ENCODE results near the gene SRGN.

Gene SRGN

DNA sequence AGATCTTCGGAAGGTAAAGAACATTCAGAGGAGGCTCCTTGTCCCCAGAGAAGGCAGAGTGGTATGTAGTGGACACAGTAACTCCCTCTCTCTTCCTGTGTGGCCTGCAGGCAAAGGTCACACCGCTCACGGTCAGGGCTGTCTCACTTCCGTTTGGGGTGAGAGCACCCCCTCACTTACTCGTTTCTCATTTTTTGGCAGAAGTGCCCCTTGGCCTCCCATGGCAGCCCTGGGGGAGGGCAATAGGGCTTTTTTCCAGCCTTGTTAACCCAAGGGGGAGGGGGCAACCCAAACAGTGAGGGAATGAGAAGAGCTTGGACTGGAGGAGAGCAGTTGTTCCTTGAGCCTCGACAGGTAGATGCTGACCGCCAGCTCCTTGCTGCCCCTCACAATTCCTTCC is 31.8 kb upstream of the SRGN start:
- TF ChIP-seq, protein P1, sequence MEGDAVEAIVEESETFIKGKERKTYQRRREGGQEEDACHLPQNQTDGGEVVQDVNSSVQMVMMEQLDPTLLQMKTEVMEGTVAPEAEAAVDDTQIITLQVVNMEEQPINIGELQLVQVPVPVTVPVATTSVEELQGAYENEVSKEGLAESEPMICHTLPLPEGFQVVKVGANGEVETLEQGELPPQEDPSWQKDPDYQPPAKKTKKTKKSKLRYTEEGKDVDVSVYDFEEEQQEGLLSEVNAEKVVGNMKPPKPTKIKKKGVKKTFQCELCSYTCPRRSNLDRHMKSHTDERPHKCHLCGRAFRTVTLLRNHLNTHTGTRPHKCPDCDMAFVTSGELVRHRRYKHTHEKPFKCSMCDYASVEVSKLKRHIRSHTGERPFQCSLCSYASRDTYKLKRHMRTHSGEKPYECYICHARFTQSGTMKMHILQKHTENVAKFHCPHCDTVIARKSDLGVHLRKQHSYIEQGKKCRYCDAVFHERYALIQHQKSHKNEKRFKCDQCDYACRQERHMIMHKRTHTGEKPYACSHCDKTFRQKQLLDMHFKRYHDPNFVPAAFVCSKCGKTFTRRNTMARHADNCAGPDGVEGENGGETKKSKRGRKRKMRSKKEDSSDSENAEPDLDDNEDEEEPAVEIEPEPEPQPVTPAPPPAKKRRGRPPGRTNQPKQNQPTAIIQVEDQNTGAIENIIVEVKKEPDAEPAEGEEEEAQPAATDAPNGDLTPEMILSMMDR (conservative IDR thresholded peaks at IDR 0.05), result no peak
- no peak for TF ChIP-seq ZFX (IDR thresholded peaks at IDR 0.05)
- no peak overlapping the region for H3K27ac ChIP-seq

DNA sequence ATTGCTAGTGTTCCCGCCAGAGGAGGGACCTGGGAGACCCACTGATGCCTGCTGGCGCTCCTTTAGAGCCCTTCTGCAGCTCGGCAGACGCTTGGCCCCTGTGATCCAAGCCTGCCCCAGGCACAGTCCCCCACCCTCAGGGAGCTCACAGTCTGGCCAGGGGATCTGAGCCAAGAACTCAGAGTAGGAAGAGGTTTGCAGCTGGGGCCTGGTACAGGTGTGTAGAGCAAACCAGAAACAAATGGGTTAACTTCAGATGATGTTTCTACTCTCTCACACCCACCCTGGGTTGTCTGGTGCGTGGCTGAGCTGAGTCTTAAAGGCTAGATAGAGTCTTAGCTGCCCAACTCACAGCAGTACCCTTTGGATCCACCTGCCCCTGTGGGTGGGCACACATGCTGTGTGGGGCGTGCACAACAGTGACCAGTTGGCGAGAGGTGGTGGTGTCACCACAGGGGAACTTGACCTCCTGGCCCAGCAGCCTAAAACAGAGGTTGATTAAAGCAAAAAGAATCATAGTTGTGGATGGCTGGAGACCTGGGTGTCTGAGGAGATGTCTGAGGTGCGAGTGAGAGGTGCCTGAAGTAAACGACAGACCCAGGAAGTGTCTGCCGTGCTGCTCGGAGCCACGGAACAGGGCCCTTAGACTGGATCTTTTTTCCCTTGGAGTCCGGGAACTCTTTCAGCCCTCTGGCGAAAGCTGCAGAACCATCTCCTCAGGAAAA is 31.2 kb upstream of the SRGN start:
- TF ChIP-seq, protein P1 (conservative IDR thresholded peaks at IDR 0.05), result no peak
- TF ChIP-seq ZFX (IDR thresholded peaks at IDR 0.05), result no peak
- H3K27ac ChIP-seq, result no peak overlapping the region

DNA sequence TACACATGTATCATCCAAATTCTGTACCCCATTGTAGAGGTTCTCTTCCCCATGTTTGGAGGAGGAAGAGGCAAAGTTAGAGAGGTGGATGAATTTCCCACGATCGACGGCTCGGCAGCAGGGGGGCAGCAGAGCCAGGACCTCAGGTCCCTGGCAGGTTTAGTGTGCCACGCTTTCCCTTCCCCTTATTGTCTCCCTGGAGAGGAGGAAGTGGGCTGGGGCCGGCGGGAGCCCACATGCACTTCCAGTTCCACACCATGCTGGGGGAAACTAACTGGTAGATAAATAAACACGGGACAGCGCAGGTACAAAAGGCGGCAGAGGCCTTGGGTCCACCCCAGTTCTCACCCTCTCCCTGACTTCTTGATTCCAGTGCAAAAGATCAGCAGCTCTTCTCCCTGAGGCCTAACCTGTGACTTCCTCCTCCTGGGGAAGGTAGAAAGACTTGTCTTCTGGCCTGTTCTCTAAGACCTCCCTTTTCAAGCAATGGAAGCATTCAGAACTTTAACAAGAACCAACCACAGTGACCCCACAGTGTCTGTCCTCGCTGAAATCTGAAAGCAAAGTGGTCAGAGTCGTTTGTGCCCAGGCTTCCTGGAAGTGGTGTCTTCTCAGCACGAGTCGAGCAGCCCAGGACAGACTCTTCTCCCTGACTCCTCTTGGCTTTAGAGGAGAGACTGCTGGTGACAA is 30.5 kb upstream of the SRGN start:
- H3K27ac ChIP-seq, result no peak overlapping the region
- TF ChIP-seq, protein P1 (conservative IDR thresholded peaks at IDR 0.05), result no peak
- no peak for TF ChIP-seq ZFX (IDR thresholded peaks at IDR 0.05)

DNA sequence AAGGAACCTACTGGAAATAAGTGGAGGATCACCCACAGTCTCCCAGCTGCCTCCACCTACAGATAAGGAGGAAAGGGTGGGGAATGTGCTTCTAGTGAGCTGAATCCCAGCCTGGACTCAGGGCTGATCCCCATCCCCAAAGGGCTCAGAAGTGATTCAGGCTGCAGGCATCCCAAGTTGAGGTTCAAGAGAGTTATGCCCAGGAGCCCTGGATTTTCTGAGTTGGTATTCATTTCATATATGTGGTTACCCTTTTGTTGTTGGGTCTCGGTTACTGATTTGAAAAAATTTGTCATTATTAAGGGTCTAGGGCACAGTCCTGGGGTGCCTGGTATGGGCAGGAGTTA is 30.0 kb upstream of the SRGN start:
- no peak overlapping the region for H3K27ac ChIP-seq
- TF ChIP-seq, protein P1 (conservative IDR thresholded peaks at IDR 0.05), result no peak
- TF ChIP-seq ZFX (IDR thresholded peaks at IDR 0.05), result no peak

DNA sequence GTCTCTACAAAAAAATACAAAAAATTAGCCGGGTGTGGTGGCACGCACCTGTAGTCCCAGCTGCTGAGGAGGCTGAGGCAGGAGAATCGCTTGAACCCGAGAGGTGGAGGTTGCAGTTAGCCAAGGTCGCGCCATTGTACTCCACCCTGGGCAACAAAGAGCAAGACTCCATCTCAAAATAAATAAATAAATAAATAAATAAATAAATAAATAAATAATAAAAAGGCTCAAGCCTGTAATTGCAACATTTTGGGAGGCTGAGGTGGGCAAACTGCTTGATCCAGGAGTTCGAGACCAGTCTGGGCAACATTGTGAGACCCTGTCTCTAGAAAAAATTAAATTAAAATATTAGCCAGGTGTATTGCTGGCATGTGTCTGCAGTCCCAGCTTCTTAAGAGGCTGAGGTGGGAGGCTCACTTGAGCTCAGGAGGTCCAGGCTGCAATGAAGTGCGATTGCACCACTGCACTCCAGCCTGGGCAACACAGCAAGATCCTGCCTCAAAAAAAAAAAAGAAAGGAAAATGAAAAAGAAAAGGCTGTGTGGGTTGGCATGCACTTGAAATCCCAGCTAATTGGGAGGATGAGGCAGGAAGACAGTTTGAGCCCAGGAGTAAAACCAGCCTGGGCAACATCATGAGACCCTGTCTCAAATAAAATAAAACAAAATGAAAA is 27.6 kb upstream of the SRGN start:
- no peak overlapping the region for H3K27ac ChIP-seq
- TF ChIP-seq, protein P1 (conservative IDR thresholded peaks at IDR 0.05), result no peak
- TF ChIP-seq ZFX (IDR thresholded peaks at IDR 0.05), result no peak

DNA sequence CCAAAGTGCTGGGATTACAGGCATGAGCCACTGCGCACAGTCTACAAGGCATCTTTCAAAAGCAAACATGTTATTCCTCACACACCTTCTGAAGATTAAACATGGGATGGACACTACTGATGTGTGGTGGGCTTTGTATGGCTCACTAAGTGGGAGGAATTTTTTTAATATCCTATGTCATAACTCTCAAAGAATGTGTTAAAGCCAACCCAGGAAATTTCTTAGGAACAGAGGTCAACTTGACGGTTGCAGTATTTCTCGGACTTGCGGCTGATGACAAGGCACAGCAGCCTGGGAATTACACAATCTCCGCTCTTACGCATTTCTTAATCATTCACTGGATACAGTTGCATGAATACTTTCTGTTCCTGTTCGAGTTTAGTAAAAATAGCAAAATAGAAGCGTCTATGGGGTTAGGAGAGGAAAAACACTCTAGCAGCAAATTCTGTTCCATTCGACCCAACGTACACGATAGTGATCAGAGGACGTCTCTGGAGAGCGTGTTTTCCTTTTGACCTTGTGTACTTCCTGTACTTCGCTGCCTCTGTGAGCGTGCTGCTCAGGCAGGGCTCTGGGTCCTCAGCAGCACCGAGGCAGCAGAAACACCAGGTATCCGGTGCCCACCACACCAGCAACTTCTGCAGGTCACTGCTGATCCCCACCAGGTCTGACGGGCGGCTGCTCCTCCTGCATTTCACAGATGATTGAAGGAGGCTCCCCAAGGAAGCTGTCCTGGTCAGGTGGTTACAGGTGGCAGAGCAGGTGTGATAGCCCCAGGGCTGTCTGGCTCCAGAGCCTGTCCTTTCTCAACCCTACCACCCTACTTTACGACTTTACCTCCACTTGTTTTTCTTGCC is 26.4 kb upstream of the SRGN start:
- TF ChIP-seq, protein P1 (conservative IDR thresholded peaks at IDR 0.05), result no peak
- no peak for TF ChIP-seq ZFX (IDR thresholded peaks at IDR 0.05)
- 0 out of 2 replicates have a peak overlapping the region, but pooled peaks have one; percentile 7 for H3K27ac ChIP-seq

Measured in C4-2B (cell line).